KMS-11 (cell line): Measurements from ENCODE around the gene GPX2.

ENCODE experiments used
- H2AFZ ChIP-seq: fragments of 200-600 bp; sonication (generic); 2 replicates; pipeline ENCODE4 v1.6.1; 2016; ENCODE audit warnings: antibody characterized with exemption, mixed run types, low read depth
- H3K27ac ChIP-seq: fragments of 200-600 bp; sonication (generic); 2 replicates; pipeline ENCODE4 v1.6.1; 2016; ENCODE audit warnings: mild to moderate bottlenecking, mixed run types
- H3K27me3 ChIP-seq: fragments of 200-600 bp; sonication (generic); 2 replicates; pipeline ENCODE4 v1.6.1; 2017; ENCODE audit warnings: mild to moderate bottlenecking, low read depth, mixed run types, moderate library complexity; ENCODE audit not compliant: insufficient read depth
- H3K36me3 ChIP-seq: fragments of 200-600 bp; sonication (generic); 2 replicates; pipeline ENCODE4 v1.6.1; 2017; ENCODE audit warnings: mild to moderate bottlenecking, mixed run types; ENCODE audit not compliant: insufficient read depth
- H3K4me1 ChIP-seq: fragments of 200-600 bp; sonication (generic); 2 replicates; pipeline ENCODE4 v1.6.1; 2016; ENCODE audit warnings: mild to moderate bottlenecking, low read depth, mixed run types; ENCODE audit not compliant: poor library complexity, severe bottlenecking
- H3K4me2 ChIP-seq: fragments of 200-600 bp; sonication (generic); 2 replicates; pipeline ENCODE4 v1.7.0; 2016; ENCODE audit warnings: mild to moderate bottlenecking, mixed run types
- H3K4me3 ChIP-seq: fragments of 200-600 bp; sonication (generic); IDR thresholded peaks from 2 replicates; pipeline ENCODE4 v1.6.1; 2017; ENCODE audit warnings: low read depth, low read length, mixed read lengths; ENCODE audit not compliant: insufficient read depth
- H3K79me2 ChIP-seq: fragments of 200-600 bp; sonication (generic); 2 replicates; pipeline ENCODE4 v1.6.1; 2016; ENCODE audit warnings: low read depth, mixed run types; ENCODE audit not compliant: insufficient read depth
- H3K9ac ChIP-seq: fragments of 200-600 bp; sonication (generic); 2 replicates; pipeline ENCODE4 v1.6.1; 2016; ENCODE audit warnings: mild to moderate bottlenecking, mixed run types
- H4K20me1 ChIP-seq: fragments of 200-600 bp; sonication (generic); 2 replicates; pipeline ENCODE4 v1.6.1; 2016; ENCODE audit warnings: mild to moderate bottlenecking, mixed run types; ENCODE audit not compliant: insufficient read depth
- TF ChIP-seq, protein P1 (sequence below): fragments of 200-600 bp; sonication (generic); conservative IDR thresholded peaks from 2 replicates; pipeline ENCODE4 v1.6.1; 2017; ENCODE audit warnings: low read depth, mild to moderate bottlenecking, antibody characterized with exemption, low read length, moderate library complexity, mixed read lengths

The GPX2 gene

DNA sequence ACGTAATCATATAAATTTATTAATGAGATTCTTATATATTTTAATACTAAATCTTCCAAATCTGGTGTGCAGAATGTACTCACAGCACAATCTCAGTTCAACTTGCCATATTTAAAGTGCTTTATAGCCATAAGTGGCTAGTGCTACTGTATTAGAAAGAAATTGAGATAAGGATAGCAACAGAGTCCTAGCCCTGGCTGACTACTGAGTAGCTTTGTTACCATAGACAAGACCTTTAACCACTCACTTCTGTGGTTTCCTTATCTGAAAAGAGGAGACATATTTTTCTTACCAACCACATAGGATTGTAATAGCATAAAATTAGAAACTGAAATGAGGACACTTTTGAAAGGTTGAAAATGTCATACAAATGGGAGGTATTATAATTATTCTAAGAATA is 30.3 kb downstream of the GPX2 start:
- peaks cover 30% of the 10 kb centered on the region for H3K79me2 ChIP-seq
- no peak overlapping the region for H3K9ac ChIP-seq
- H3K27ac ChIP-seq, result peak overlapping the region; percentile 24; the same call in 1 of the 2 replicates
- H3K4me3 ChIP-seq, result no peak overlapping the region
- H3K27me3 ChIP-seq, result no peaks in the 10 kb centered on the region
- H3K4me1 ChIP-seq, result peaks cover 39% of the 10 kb centered on the region
- no peaks in the 10 kb centered on the region for H3K36me3 ChIP-seq
- TF ChIP-seq, protein P1, sequence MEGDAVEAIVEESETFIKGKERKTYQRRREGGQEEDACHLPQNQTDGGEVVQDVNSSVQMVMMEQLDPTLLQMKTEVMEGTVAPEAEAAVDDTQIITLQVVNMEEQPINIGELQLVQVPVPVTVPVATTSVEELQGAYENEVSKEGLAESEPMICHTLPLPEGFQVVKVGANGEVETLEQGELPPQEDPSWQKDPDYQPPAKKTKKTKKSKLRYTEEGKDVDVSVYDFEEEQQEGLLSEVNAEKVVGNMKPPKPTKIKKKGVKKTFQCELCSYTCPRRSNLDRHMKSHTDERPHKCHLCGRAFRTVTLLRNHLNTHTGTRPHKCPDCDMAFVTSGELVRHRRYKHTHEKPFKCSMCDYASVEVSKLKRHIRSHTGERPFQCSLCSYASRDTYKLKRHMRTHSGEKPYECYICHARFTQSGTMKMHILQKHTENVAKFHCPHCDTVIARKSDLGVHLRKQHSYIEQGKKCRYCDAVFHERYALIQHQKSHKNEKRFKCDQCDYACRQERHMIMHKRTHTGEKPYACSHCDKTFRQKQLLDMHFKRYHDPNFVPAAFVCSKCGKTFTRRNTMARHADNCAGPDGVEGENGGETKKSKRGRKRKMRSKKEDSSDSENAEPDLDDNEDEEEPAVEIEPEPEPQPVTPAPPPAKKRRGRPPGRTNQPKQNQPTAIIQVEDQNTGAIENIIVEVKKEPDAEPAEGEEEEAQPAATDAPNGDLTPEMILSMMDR, result no peak
- peak overlapping the region; percentile 63 for H3K4me2 ChIP-seq
- no peak overlapping the region for H2AFZ ChIP-seq
- H4K20me1 ChIP-seq, result no peaks in the 10 kb centered on the region

DNA sequence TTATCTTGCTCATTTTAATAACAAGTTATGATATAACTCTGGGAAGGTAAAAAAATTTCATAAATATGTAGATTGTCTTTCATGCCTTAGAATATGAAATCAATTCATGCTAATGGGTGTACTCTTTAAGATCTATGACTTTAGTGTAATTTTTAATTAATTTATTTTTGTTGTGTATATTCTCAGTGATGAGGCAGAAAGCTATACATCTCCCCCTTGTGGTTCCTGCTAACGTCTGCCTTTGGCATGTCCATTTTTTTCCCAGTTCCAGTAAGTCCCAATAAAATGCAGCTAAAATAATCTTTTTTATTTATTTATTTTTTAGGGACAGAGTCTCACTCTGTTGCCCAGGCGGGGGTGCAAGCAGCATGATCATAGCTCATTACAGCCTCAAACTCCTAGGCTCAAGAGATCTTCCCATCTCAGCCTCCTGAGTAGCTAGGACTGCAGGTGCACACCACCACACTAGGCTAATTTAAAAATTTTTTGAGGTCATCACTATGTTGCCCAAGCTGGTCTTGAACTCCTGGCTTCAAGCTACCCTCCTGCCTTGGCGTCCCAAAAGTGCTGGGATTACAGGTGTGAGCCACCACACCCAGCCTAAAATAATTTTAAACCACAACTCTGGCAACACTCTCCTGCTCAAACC is 31.6 kb downstream of the GPX2 start:
- no peaks in the 10 kb centered on the region for H3K27me3 ChIP-seq
- no peaks in the 10 kb centered on the region for H4K20me1 ChIP-seq
- H3K4me2 ChIP-seq, result no peak overlapping the region
- H3K36me3 ChIP-seq, result no peaks in the 10 kb centered on the region
- H3K4me1 ChIP-seq, result peaks cover 39% of the 10 kb centered on the region
- TF ChIP-seq, protein P1, result peak; percentile 42; the same call in 1 of the 2 replicates
- H3K27ac ChIP-seq, result no peak overlapping the region
- H3K79me2 ChIP-seq, result peaks cover 17% of the 10 kb centered on the region
- H3K9ac ChIP-seq, result no peak overlapping the region
- no peak overlapping the region for H3K4me3 ChIP-seq
- H2AFZ ChIP-seq, result no peak overlapping the region

DNA sequence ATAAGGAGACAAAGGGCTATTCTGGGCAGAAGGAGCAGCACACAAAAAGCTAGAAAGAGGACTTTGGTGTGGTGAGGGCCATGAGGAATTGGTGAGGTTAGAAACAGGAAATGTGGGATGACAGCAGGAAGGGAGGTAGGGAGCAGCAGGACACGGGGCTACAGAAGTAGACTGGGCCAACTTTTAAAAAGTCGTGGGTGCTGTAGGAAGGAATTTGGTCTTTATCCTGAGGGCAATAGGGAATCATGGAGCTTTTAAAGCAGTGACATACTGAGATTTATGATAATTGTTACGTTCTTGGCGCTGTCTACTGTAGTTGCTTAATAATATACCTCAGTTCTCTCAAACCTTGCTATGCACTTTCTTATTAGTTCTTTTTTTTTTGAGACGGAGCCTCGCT is 36.5 kb downstream of the GPX2 start:
- Histone ChIP-seq H4K20me1 (no peaks in the 10 kb centered on the region), H3K27ac (no peak overlapping the region), H3K4me2 (no peak overlapping the region), H3K27me3 (no peaks in the 10 kb centered on the region), H3K36me3 (no peaks in the 10 kb centered on the region), H3K4me1 (peaks cover 4% of the 10 kb centered on the region), H2AFZ (no peak overlapping the region), H3K9ac (no peak overlapping the region), H3K4me3 (no peak overlapping the region), H3K79me2 (no peaks in the 10 kb centered on the region)
- TF ChIP-seq, protein P1, result no peak

DNA sequence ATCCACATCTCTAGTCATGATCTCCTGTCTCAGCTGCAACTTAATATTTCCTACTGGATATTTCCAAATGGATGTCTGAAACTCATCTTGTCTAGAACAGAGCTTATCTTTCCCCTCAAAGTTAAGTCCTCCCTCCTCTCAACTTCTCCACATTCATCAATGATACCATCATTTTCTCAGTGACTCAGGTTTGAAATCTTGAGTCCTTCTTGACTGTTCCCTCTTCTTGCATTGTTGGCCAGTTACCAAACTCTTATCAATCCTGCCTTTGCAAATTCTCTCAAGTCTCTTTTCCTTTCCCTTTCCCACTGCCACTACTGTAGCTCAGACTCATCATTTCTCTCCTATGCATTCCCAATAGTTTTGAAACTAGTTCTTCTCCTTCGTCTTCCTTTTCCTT is 42.6 kb downstream of the GPX2 start:
- no peak overlapping the region for H2AFZ ChIP-seq
- no peak overlapping the region for H3K4me3 ChIP-seq
- TF ChIP-seq, protein P1, result no peak
- no peaks in the 10 kb centered on the region for H3K4me1 ChIP-seq
- H3K4me2 ChIP-seq, result no peak overlapping the region
- no peak overlapping the region for H3K27ac ChIP-seq
- H3K36me3 ChIP-seq, result no peaks in the 10 kb centered on the region
- H3K27me3 ChIP-seq, result no peaks in the 10 kb centered on the region
- H4K20me1 ChIP-seq, result no peaks in the 10 kb centered on the region
- no peak overlapping the region for H3K9ac ChIP-seq
- H3K79me2 ChIP-seq, result no peaks in the 10 kb centered on the region
